HG02588 (cell line): ENCODE data around the gene TSEN2.

Experiments used
- ATAC-seq: cut with Tn5 transposase; IDR thresholded peaks from one replicate; pipeline ENCODE4 v1.9.1; 2021; ENCODE audit warnings: mild to moderate bottlenecking, moderate library complexity; ENCODE audit not compliant: unreplicated experiment

Gene TSEN2

GRCh38 chr3:12582730-12583129 is 98.5 kb downstream of the TSEN2 start:
- no peak for ATAC-seq
